GM19035 (cell line): ENCODE data around the gene CGNL1.

Source experiments
- ATAC-seq: cut with Tn5 transposase; IDR thresholded peaks from one replicate; pipeline ENCODE4 v1.9.1; 2021; ENCODE audit not compliant: unreplicated experiment

The CGNL1 gene

GRCh38 chr15:57422113-57422754 is 45.9 kb downstream of the CGNL1 start:
- ATAC-seq: no peak

GRCh38 chr15:57423599-57424140 is 47.4 kb downstream of the CGNL1 start:
- ATAC-seq: no peak

- ATAC-seq: no peak
These were observed 48.5 kb downstream of the CGNL1 start for GRCh38 chr15:57424628-57425405.

- no peak for ATAC-seq
These were observed 49.5 kb downstream of the CGNL1 start for GRCh38 chr15:57425842-57426241.

- no peak for ATAC-seq
These were observed 51.1 kb downstream of the CGNL1 start for GRCh38 chr15:57427367-57427821.

GRCh38 chr15:57432141-57432741 is 55.9 kb downstream of the CGNL1 start:
- ATAC-seq: no peak

GRCh38 chr15:57436166-57436565 is 59.9 kb downstream of the CGNL1 start:
- no peak for ATAC-seq

GRCh38 chr15:57436961-57437360 is 60.7 kb downstream of the CGNL1 start:
- ATAC-seq: no peak

- no peak for ATAC-seq
These were observed 61.3 kb downstream of the CGNL1 start for GRCh38 chr15:57437564-57437963.

GRCh38 chr15:57438166-57438565 is 61.9 kb downstream of the CGNL1 start:
- ATAC-seq: no peak

- no peak for ATAC-seq
These were observed 63.1 kb downstream of the CGNL1 start for GRCh38 chr15:57439128-57440027.

- no peak for ATAC-seq
These were observed 63.9 kb downstream of the CGNL1 start for GRCh38 chr15:57440167-57440566.

- no peak for ATAC-seq
These were observed 64.5 kb downstream of the CGNL1 start for GRCh38 chr15:57440799-57441198.

GRCh38 chr15:57442335-57442734 is 66.0 kb downstream of the CGNL1 start:
- no peak for ATAC-seq

GRCh38 chr15:57443486-57443885 is 67.2 kb downstream of the CGNL1 start:
- no peak for ATAC-seq

- ATAC-seq: no peak
These were observed 68.7 kb downstream of the CGNL1 start for GRCh38 chr15:57444877-57445513.

GRCh38 chr15:57445872-57446271 is 69.6 kb downstream of the CGNL1 start:
- ATAC-seq: no peak

GRCh38 chr15:57446393-57446792 is 70.1 kb downstream of the CGNL1 start:
- no peak for ATAC-seq

GRCh38 chr15:57451555-57451954 is 75.2 kb downstream of the CGNL1 start:
- no peak for ATAC-seq

GRCh38 chr15:57452090-57452754 is 75.9 kb downstream of the CGNL1 start:
- no peak for ATAC-seq
